ENCODE data around the gene SRRM3.

SRRM3 gene

GRCh38 chr7:76182225-76182960 is 19.3 kb upstream of the SRRM3 start:
- no peak overlapping the region for H3K4me3 ChIP-seq (ENCODE audit: low read depth, low read length)
- TF ChIP-seq CTCF (IDR thresholded peaks at IDR 0.05; ENCODE audit: borderline replicate concordance, insufficient read depth, low read depth, low read length): no peak

GRCh38 chr7:76185187-76185896 is 16.4 kb upstream of the SRRM3 start:
- H3K4me3 ChIP-seq (ENCODE audit: low read depth, low read length): no peak overlapping the region
- TF ChIP-seq CTCF (IDR thresholded peaks at IDR 0.05; ENCODE audit: borderline replicate concordance, insufficient read depth, low read depth, low read length): no peak

GRCh38 chr7:76187272-76187671 is 14.4 kb upstream of the SRRM3 start:
- no peak for TF ChIP-seq CTCF (IDR thresholded peaks at IDR 0.05; ENCODE audit: borderline replicate concordance, insufficient read depth, low read depth, low read length)

GRCh38 chr7:76189276-76189675 is 12.4 kb upstream of the SRRM3 start:
- H3K4me3 ChIP-seq (ENCODE audit: low read depth, low read length): no peak overlapping the region
- no peak for TF ChIP-seq CTCF (IDR thresholded peaks at IDR 0.05; ENCODE audit: borderline replicate concordance, insufficient read depth, low read depth, low read length)

More at GRCh38 chr7:76187272-76187671, 14.4 kb upstream of the SRRM3 start:
- no peak overlapping the region for H3K4me3 ChIP-seq (ENCODE audit: low read depth, low read length)

GRCh38 chr7:76191783-76192240 is 9.9 kb upstream of the SRRM3 start:
- no peak overlapping the region for H3K4me3 ChIP-seq (ENCODE audit: low read depth, low read length)
- TF ChIP-seq CTCF (IDR thresholded peaks at IDR 0.05; ENCODE audit: borderline replicate concordance, insufficient read depth, low read depth, low read length): no peak

- no peak for TF ChIP-seq CTCF (IDR thresholded peaks at IDR 0.05; ENCODE audit: borderline replicate concordance, insufficient read depth, low read depth, low read length)
- no peak overlapping the region for H3K4me3 ChIP-seq (ENCODE audit: low read depth, low read length)
Measured at GRCh38 chr7:76193466-76193865, 8.2 kb upstream of the SRRM3 start.

GRCh38 chr7:76193883-76194282 is 7.8 kb upstream of the SRRM3 start:
- TF ChIP-seq CTCF (IDR thresholded peaks at IDR 0.05; ENCODE audit: borderline replicate concordance, insufficient read depth, low read depth, low read length): no peak
- no peak overlapping the region for H3K4me3 ChIP-seq (ENCODE audit: low read depth, low read length)
